Activated CD4-positive, alpha-beta memory T cell treated with anti-CD3 and anti-CD28 coated beads, Interleukin-2, amount 10 ng/mL, durations not matched to agents 7 days and 5 days (primary cell): ENCODE data around the gene RAMP2. TPM values are rescaled to one million over a fixed set of nuclear protein-coding genes. Genes with fewer than 3 reads are reported as not detected.

ENCODE experiments used
- CTCF ChIA-PET: fragments of 350-600 bp; sonication (Branson Sonifier 250); formaldehyde crosslinking; loops from one replicate; lab custom pipeline; 2021; ENCODE audit warnings: antibody characterized with exemption, inconsistent platforms; lab: Charles Lee
- POLR2A ChIA-PET: fragments of 350-600 bp; sonication (Branson Sonifier 250); formaldehyde crosslinking; loops from one replicate; lab custom pipeline; 2021; ENCODE audit warnings: antibody characterized with exemption; lab: Charles Lee
- DNase-seq: peaks from one replicate; pipeline ENCODE4 v3.0.0-alpha.2; 2020
- H3K27ac Mint-ChIP-seq: one replicate; pipeline ENCODE4 v1.8.0; 2021; ENCODE audit warnings: mild to moderate bottlenecking, mixed read lengths
- H3K27me3 Mint-ChIP-seq: one replicate; pipeline ENCODE4 v1.8.0; 2021; ENCODE audit warnings: mixed read lengths
- H3K36me3 Mint-ChIP-seq: one replicate; pipeline ENCODE4 v1.8.0; 2021; ENCODE audit warnings: low read depth, mixed read lengths
- H3K4me1 Mint-ChIP-seq: one replicate; pipeline ENCODE4 v1.8.0; 2021; ENCODE audit warnings: mixed read lengths
- H3K4me3 Mint-ChIP-seq: one replicate; pipeline ENCODE4 v1.8.0; 2021; ENCODE audit warnings: mild to moderate bottlenecking, mixed read lengths
- H3K9me3 Mint-ChIP-seq: one replicate; pipeline ENCODE4 v1.8.0; 2021; ENCODE audit warnings: mixed read lengths
- total RNA-seq, 2 experiments: library from RNA; stranded (reverse); gene quantifications; one replicate each; pipeline ENCODE4 v1.2.3, GENCODE V29; 2021

The RAMP2 gene
- total RNA-seq, 2 experiments from 2014 or later, result not detected

GRCh38 chr17:42773290-42774035, 12.4 kb downstream of the RAMP2 start, which contains the start of gene VPS25:
TSS of gene VPS25 (plus strand) at chr17:42773449. CDS start at chr17:42773476, 27 bp downstream.
- Mint-ChIP-seq H3K4me1 (peaks cover 38% of the 10 kb centered on the region), H3K4me3 (peak within 1 kb of the TSS; percentile 99), H3K27ac (peak within 1 kb of the TSS; percentile 89), H3K27me3 (peaks cover 2% of the 10 kb centered on the region), H3K36me3 (peaks cover 36% of the 10 kb centered on the region), H3K9me3 (no peaks in the 10 kb centered on the region)
- peak; percentile 79 for DNase-seq
- ChIA-PET CTCF (interaction anchor here (1.0 to 4.4 kb wide), 13 partner anchors 10 to 195 kb away, joined by 3 to 37 read pairs (median 4); partner anchors contain the start of genes BECN1, CNTD1, COA3 and PSMC3IP), POLR2A (interaction anchor here (0.7 to 3.9 kb wide), 29 partner anchors 8 to 251 kb away, joined by 3 to 30 read pairs (median 5); partner anchors contain the start of genes BECN1, COA3, PSMC3IP and PSME3)

- peaks cover 38% of the 10 kb centered on the region for H3K4me1 Mint-ChIP-seq
- H3K36me3 Mint-ChIP-seq, result peaks cover 44% of the 10 kb centered on the region
- H3K27me3 Mint-ChIP-seq, result no peaks in the 10 kb centered on the region
- no peaks in the 10 kb centered on the region for H3K9me3 Mint-ChIP-seq
- H3K4me3 Mint-ChIP-seq, result peak overlapping the region; percentile 99
- CTCF ChIA-PET, result interaction anchor here (1.0 to 4.4 kb wide), 10 partner anchors 10 to 196 kb away, joined by 3 to 37 read pairs (median 5); partner anchors contain the start of genes BECN1, CNTD1, COA3 and PSMC3IP
- DNase-seq, result no peak
- POLR2A ChIA-PET, result interaction anchor here (0.7 to 3.9 kb wide), 24 partner anchors 8 to 250 kb away, joined by 3 to 30 read pairs (median 5); partner anchors contain the start of genes BECN1, PSMC3IP, PSME3 and RAMP2
- H3K27ac Mint-ChIP-seq, result peak overlapping the region; percentile 89
Measured at GRCh38 chr17:42774066-42774745, 13.2 kb downstream of the RAMP2 start.

- POLR2A ChIA-PET, result no interaction called here
- CTCF ChIA-PET, result no interaction called here
- no peaks in the 10 kb centered on the region for H3K9me3 Mint-ChIP-seq
- H3K4me3 Mint-ChIP-seq, result no peak overlapping the region
- no peaks in the 10 kb centered on the region for H3K27me3 Mint-ChIP-seq
- DNase-seq, result no peak
- peaks cover 40% of the 10 kb centered on the region for H3K4me1 Mint-ChIP-seq
- H3K36me3 Mint-ChIP-seq, result peaks cover 53% of the 10 kb centered on the region
- no peak overlapping the region for H3K27ac Mint-ChIP-seq
Measured at GRCh38 chr17:42775534-42776098, 14.6 kb downstream of the RAMP2 start.

GRCh38 chr17:42778570-42778969, 17.5 kb downstream of the RAMP2 start:
- ChIA-PET CTCF (interaction anchor here (1.8 kb wide), 1 partner anchor 15 kb away, joined by 7 read pairs; no protein-coding TSS in a partner anchor), POLR2A (interaction anchor here (0.7 to 2.0 kb wide), 3 partner anchors 11 to 46 kb away, joined by 3 to 8 read pairs (median 3); partner anchors contain the start of genes BECN1, CNTD1 and COA3)
- no peak for DNase-seq
- peaks cover 55% of the 10 kb centered on the region for H3K36me3 Mint-ChIP-seq
- H3K27me3 Mint-ChIP-seq, result peaks cover 23% of the 10 kb centered on the region
- peaks cover 30% of the 10 kb centered on the region for H3K4me1 Mint-ChIP-seq
- no peak overlapping the region for H3K27ac Mint-ChIP-seq
- H3K4me3 Mint-ChIP-seq, result no peak overlapping the region
- H3K9me3 Mint-ChIP-seq, result no peaks in the 10 kb centered on the region

- POLR2A ChIA-PET, result no interaction called here
- DNase-seq, result no peak
- Mint-ChIP-seq H3K4me3 (no peak overlapping the region), H3K27me3 (peaks cover 30% of the 10 kb centered on the region), H3K36me3 (peaks cover 46% of the 10 kb centered on the region), H3K9me3 (no peaks in the 10 kb centered on the region), H3K4me1 (peaks cover 22% of the 10 kb centered on the region), H3K27ac (no peak overlapping the region)
- CTCF ChIA-PET, result no interaction called here
Measured at GRCh38 chr17:42779304-42779935, 18.4 kb downstream of the RAMP2 start.

GRCh38 chr17:42779936-42780850, 19.2 kb downstream of the RAMP2 start, which contains the start of gene WNK4:
TSS of gene WNK4 (plus strand) at chr17:42780610. CDS start at chr17:42780699, 89 bp downstream.
- POLR2A ChIA-PET, result interaction anchor here (1.2 kb wide), 1 partner anchor 44 kb away, joined by 4 read pairs; the partner anchor contains the start of gene BECN1

GRCh38 chr17:42780851-42781638, 20.0 kb downstream of the RAMP2 start:
- ChIA-PET POLR2A (interaction anchor here (1.2 kb wide), 1 partner anchor 43 kb away, joined by 4 read pairs; the partner anchor contains the start of gene BECN1), CTCF (interaction anchor here (1.0 kb wide), 1 partner anchor 203 kb away, joined by 4 read pairs; no protein-coding TSS in a partner anchor)
- peaks cover 40% of the 10 kb centered on the region for H3K36me3 Mint-ChIP-seq

More at GRCh38 chr17:42779936-42780850, 19.2 kb downstream of the RAMP2 start, which contains the start of gene WNK4:
- H3K9me3 Mint-ChIP-seq, result no peaks in the 10 kb centered on the region
- CTCF ChIA-PET, result interaction anchor here (1.0 kb wide), 1 partner anchor 202 kb away, joined by 4 read pairs; no protein-coding TSS in a partner anchor
- H3K36me3 Mint-ChIP-seq, result peaks cover 42% of the 10 kb centered on the region
- H3K4me3 Mint-ChIP-seq, result no peak within 1 kb of the TSS
- DNase-seq, result no peak
- no peak within 1 kb of the TSS for H3K27ac Mint-ChIP-seq
- peaks cover 38% of the 10 kb centered on the region for H3K27me3 Mint-ChIP-seq
- peaks cover 19% of the 10 kb centered on the region for H3K4me1 Mint-ChIP-seq

GRCh38 chr17:42781639-42782165, 20.7 kb downstream of the RAMP2 start:
- Mint-ChIP-seq H3K4me3 (no peak overlapping the region), H3K27me3 (peaks cover 51% of the 10 kb centered on the region), H3K36me3 (peaks cover 37% of the 10 kb centered on the region), H3K4me1 (peaks cover 15% of the 10 kb centered on the region), H3K27ac (no peak overlapping the region), H3K9me3 (no peaks in the 10 kb centered on the region)
- CTCF ChIA-PET, result interaction anchor here (1.0 kb wide), 1 partner anchor 203 kb away, joined by 4 read pairs; no protein-coding TSS in a partner anchor
- no peak for DNase-seq
- POLR2A ChIA-PET, result interaction anchor here (0.6 to 0.9 kb wide), 3 partner anchors 8 to 183 kb away, joined by 3 to 6 read pairs (median 4); partner anchors contain the start of gene VPS25

More at GRCh38 chr17:42780851-42781638, 20.0 kb downstream of the RAMP2 start:
- Mint-ChIP-seq H3K27ac (no peak overlapping the region), H3K9me3 (no peaks in the 10 kb centered on the region), H3K4me1 (peaks cover 15% of the 10 kb centered on the region), H3K27me3 (peaks cover 47% of the 10 kb centered on the region), H3K4me3 (no peak overlapping the region)
- no peak for DNase-seq

- peaks cover 33% of the 10 kb centered on the region for H3K36me3 Mint-ChIP-seq
- no peaks in the 10 kb centered on the region for H3K9me3 Mint-ChIP-seq
- peaks cover 15% of the 10 kb centered on the region for H3K4me1 Mint-ChIP-seq
- POLR2A ChIA-PET, result interaction anchor here (0.6 to 1.3 kb wide), 4 partner anchors 8 to 182 kb away, joined by 3 to 6 read pairs (median 4); partner anchors contain the start of gene VPS25
- no peak for DNase-seq
- CTCF ChIA-PET, result no interaction called here
- peaks cover 59% of the 10 kb centered on the region for H3K27me3 Mint-ChIP-seq
- no peak overlapping the region for H3K4me3 Mint-ChIP-seq
- no peak overlapping the region for H3K27ac Mint-ChIP-seq
Measured at GRCh38 chr17:42782166-42783061, 21.4 kb downstream of the RAMP2 start.
